K562 (cell line): ENCODE measurements around the gene UHMK1. TPM values are rescaled to one million over a fixed set of nuclear protein-coding genes. Genes with fewer than 3 reads are reported as not detected.

Source experiments
- ATAC-seq: fragments of 200-7000 bp; cut with Tn5 transposase; 3 replicates; pipeline ENCODE4 v1.9.1; 2020; ENCODE audit warnings: moderate library complexity
- BruUV-seq: library from RNA; stranded (reverse); fragments of 400-500 nt; replicated peaks from 2 replicates; lab custom pipeline; 2021; lab: Mats Ljungman, UMichigan
- CTCF ChIA-PET: fragments of 300-600 bp; formaldehyde crosslinking; extraction: SDS; loops from one replicate; lab custom pipeline; 2021; ENCODE audit warnings: low intra/inter-chr PET ratio; lab: Yijun Ruan, JAX
- POLR2A ChIA-PET: fragments of 300-600, 350-650 bp; sonication (Branson Sonifier 250); formaldehyde crosslinking; extraction: SDS; loops from one replicate; lab custom pipeline; 2021; ENCODE audit warnings: antibody characterized with exemption, inconsistent platforms; lab: Yijun Ruan, JAX
- DNase-seq, 4 experiments: peaks; one replicate each; pipeline versions ENCODE4 v3.0.0 to v3.0.0-alpha.2; 2011 to 2018; ENCODE audit warnings: low spot score in 3 of 4, mixed read lengths in 3 of 4; ENCODE audit errors: extremely low read depth in 1 of 4
- FAIRE-seq: peaks from 2 replicates; lab custom pipeline; 2011; peaks lifted over from hg19 to GRCh38; lab: Jason Lieb, UNC
- H2AFZ ChIP-seq: 2 replicates; pipeline ENCODE4 v1.6.0; 2011; ENCODE audit warnings: low read depth, low read length, control low read depth, inconsistent platforms
- H3K27ac ChIP-seq: fragments of 200-600 bp; 3 replicates; pipeline ENCODE4 v1.8.0; 2011; ENCODE audit warnings: low read depth, mild to moderate bottlenecking, control low read depth, inconsistent platforms, low read length, moderate library complexity, mixed read lengths; ENCODE audit errors: extremely low read depth
- H3K27me3 ChIP-seq, 2 experiments: fragments of 300-600 bp in 1 of 2; 2 replicates in 1 of 2; 3 replicates in 1 of 2; pipeline versions ENCODE4 v1.6.0 to v1.8.0; 2011; ENCODE audit warnings: inconsistent platforms in 2 of 2, low read length in 2 of 2, mild to moderate bottlenecking in 1 of 2, mixed read lengths in 1 of 2, moderate library complexity in 1 of 2; ENCODE audit not compliant: control insufficient read depth in 2 of 2, insufficient read depth in 2 of 2
- H3K36me3 ChIP-seq: fragments of 300-600 bp; 3 replicates; pipeline ENCODE4 v1.8.0; 2011; ENCODE audit warnings: mild to moderate bottlenecking, low read length, inconsistent platforms; ENCODE audit not compliant: control insufficient read depth, insufficient read depth
- H3K4me1 ChIP-seq, 2 experiments: fragments of 200-600 bp in 1 of 2; replicated peaks in 1 of 2; 2 replicates in 1 of 2; 3 replicates in 1 of 2; pipeline versions ENCODE4 v1.5.1 to v1.8.0; 2011; ENCODE audit warnings: inconsistent platforms in 2 of 2, low read length in 2 of 2, mild to moderate bottlenecking in 1 of 2, mixed read lengths in 1 of 2, moderate library complexity in 1 of 2; ENCODE audit not compliant: control insufficient read depth in 2 of 2, insufficient read depth in 2 of 2
- H3K4me2 ChIP-seq: 2 replicates; pipeline ENCODE4 v1.6.1; 2011; ENCODE audit warnings: low read length, control low read depth, inconsistent platforms, mixed read lengths; ENCODE audit not compliant: insufficient read depth
- H3K4me3 ChIP-seq: fragments of 200-600 bp; sonication (generic), shearing (Covaris generic); 2 replicates; pipeline ENCODE4 v1.5.1; 2016; ENCODE audit warnings: control low read depth, inconsistent platforms
- H3K79me2 ChIP-seq: fragments of 200-600 bp; 3 replicates; pipeline ENCODE4 v1.8.0; 2011; ENCODE audit warnings: low read length, inconsistent platforms; ENCODE audit not compliant: control insufficient read depth, insufficient read depth
- H3K9ac ChIP-seq, 2 experiments: 2 replicates each; pipeline versions ENCODE4 v1.6.0 to v1.6.1; 2011; ENCODE audit warnings: low read depth in 2 of 2, low read length in 2 of 2, control low read depth in 1 of 2, inconsistent platforms in 1 of 2, mild to moderate bottlenecking in 1 of 2, mixed read lengths in 1 of 2; ENCODE audit not compliant: insufficient read depth in 1 of 2
- H3K9me1 ChIP-seq: one replicate; pipeline ENCODE4 v1.6.0; 2011; ENCODE audit warnings: inconsistent platforms, mild to moderate bottlenecking, low read length, moderate library complexity; ENCODE audit not compliant: control insufficient read depth, insufficient read depth
- H3K9me3 ChIP-seq: replicated peaks from 2 replicates; pipeline ENCODE4 v1.5.1; 2011; ENCODE audit warnings: low read depth, low read length, inconsistent platforms; ENCODE audit not compliant: control insufficient read depth, insufficient read depth
- H4K20me1 ChIP-seq: replicated peaks from 2 replicates; pipeline ENCODE4 v1.6.1; 2011; ENCODE audit warnings: low read length, inconsistent platforms, mixed read lengths; ENCODE audit not compliant: control insufficient read depth, insufficient read depth
- EHMT2 ChIP-seq: fragments of 450-650 bp; IDR thresholded peaks from 2 replicates; pipeline ENCODE4 v1.6.1; 2018; ENCODE audit warnings: antibody characterized with exemption
- MEF2D ChIP-seq: conservative IDR thresholded peaks from 2 replicates; pipeline ENCODE4 v1.6.1; 2016; ENCODE audit warnings: low read depth, missing genetic modification characterization, missing compliant biosample characterization
- NBN ChIP-seq: fragments of 450-650 bp; IDR thresholded peaks from 2 replicates; pipeline ENCODE4 v1.6.1; 2016; ENCODE audit warnings: low read depth, mild to moderate bottlenecking
- NR2C2 ChIP-seq, 2 experiments: fragments of 200-800 bp in 1 of 2; sonication (Bioruptor generic) in 1 of 2; sonication (generic) in 1 of 2; formaldehyde crosslinking in 1 of 2; IDR thresholded peaks; 2 replicates each; pipeline versions ENCODE4 v1.6.1 to v1.8.0; 2016 to 2022; ENCODE audit warnings: mild to moderate bottlenecking in 1 of 2, missing compliant biosample characterization in 1 of 2, missing genetic modification characterization in 1 of 2, missing genetic modification reagents in 1 of 2
- TEAD1 ChIP-seq, 2 experiments: fragments of 450-650 bp in 1 of 2; sonication (generic) in 1 of 2; formaldehyde crosslinking; IDR thresholded peaks; 2 replicates each; pipeline versions ENCODE4 v1.4.0 to v1.8.0; 2020 to 2022; ENCODE audit warnings: mild to moderate bottlenecking in 2 of 2, missing genetic modification reagents in 1 of 2
- TEAD4 ChIP-seq, 2 experiments: sonication (generic) in 1 of 2; formaldehyde crosslinking in 1 of 2; IDR thresholded peaks; 2 replicates each; pipeline versions ENCODE4 v1.6.1 to v1.8.0; 2012 to 2022; ENCODE audit warnings: borderline replicate concordance in 1 of 2, inconsistent platforms in 1 of 2, low read length in 1 of 2, mild to moderate bottlenecking in 1 of 2, missing genetic modification reagents in 1 of 2
- ZBTB17 ChIP-seq: fragments of 450-650 bp; formaldehyde crosslinking; IDR thresholded peaks from 2 replicates; pipeline ENCODE4 v1.4.0; 2020; ENCODE audit warnings: mild to moderate bottlenecking
- ZKSCAN8 ChIP-seq: fragments of 200-800 bp; sonication (Bioruptor generic); IDR thresholded peaks from 2 replicates; pipeline ENCODE4 v1.6.1; 2016; ENCODE audit warnings: missing genetic modification characterization, missing compliant biosample characterization
- ZNF143 ChIP-seq: sonication (generic); formaldehyde crosslinking; IDR thresholded peaks from 2 replicates; pipeline ENCODE4 v1.9.0; 2022; ENCODE audit warnings: mild to moderate bottlenecking, missing genetic modification reagents
- ZNF24 ChIP-seq: fragments of 450-650 bp; IDR thresholded peaks from 2 replicates; pipeline ENCODE4 v1.6.1; 2016
- ZNF263 ChIP-seq: sonication (generic); formaldehyde crosslinking; IDR thresholded peaks from 2 replicates; pipeline ENCODE4 v1.8.0; 2022; ENCODE audit warnings: mild to moderate bottlenecking, missing genetic modification reagents, borderline replicate concordance
- ZNF324 ChIP-seq: fragments of 250-450 bp; sonication (Bioruptor Pico); IDR thresholded peaks from 2 replicates; pipeline ENCODE4 v1.4.0; 2020; ENCODE audit warnings: mild to moderate bottlenecking
- ZNF431 ChIP-seq: sonication (generic); formaldehyde crosslinking; IDR thresholded peaks from 2 replicates; pipeline ENCODE4 v1.8.0; 2022; ENCODE audit warnings: mild to moderate bottlenecking, missing genetic modification reagents
- WGBS: fragments of 100-300 bp; shearing (Covaris generic); methylation state at CpG from one replicate; pipeline ENCODE4 v1.1.6; 2016; ENCODE audit warnings: low coverage, mixed read lengths; ENCODE audit not compliant: insufficient coverage; ENCODE audit errors: missing lambda C conversion rate; 5-methylcytosine and 5-hydroxymethylcytosine counted together
- in situ Hi-C: fragments of 300-500 bp; cut with MboI; formaldehyde crosslinking; loops from 4 replicates; pipeline ENCODE4 v1.15.0; 2018; ENCODE audit warnings: inconsistent platforms, mixed read lengths
- intact Hi-C: fragments of 100-400 bp; cut with micrococcal nuclease; formaldehyde crosslinking; loops from 2 replicates; pipeline ENCODE4 v1.14.2; 2022
- polyA plus RNA-seq, 8 experiments: library from polyadenylated mRNA; depleted of rRNA in 4 of 8; stranded (reverse) in 5 of 8; unstranded in 3 of 8; fragments of >200 nt; fragmentation: Nextera tagmentation in 2 of 8; fragmentation: Illumina TruSeq in 1 of 8; extraction: Ambion mirVana in 2 of 8; extraction: Trizol in 1 of 8; gene quantifications; 2 replicates each; pipeline versions ENCODE4 v1.2.1 to v1.2.3, GENCODE V29; 2011 to 2014; ENCODE audit warnings: inconsistent platforms in 1 of 8, missing spikeins in 1 of 8
- total RNA-seq, 7 experiments: library from RNA; depleted of rRNA in 6 of 7; stranded (reverse); fragments of >200 nt in 6 of 7; fragmentation: Illumina TruSeq in 2 of 7; extraction: Trizol in 2 of 7; gene quantifications; 2 replicates each; pipeline versions ENCODE4 v1.2.1 to v1.2.3, GENCODE V29; 2011 to 2021; ENCODE audit warnings: low replicate concordance in 1 of 7

UHMK1 gene
- total and polyA plus RNA-seq, 9 of the 15 experiments (the other 6 are each of a cell fraction or from before 2014, with no cell fraction given), result 13.1 to 72.4 (median 38.3) TPM

DNA sequence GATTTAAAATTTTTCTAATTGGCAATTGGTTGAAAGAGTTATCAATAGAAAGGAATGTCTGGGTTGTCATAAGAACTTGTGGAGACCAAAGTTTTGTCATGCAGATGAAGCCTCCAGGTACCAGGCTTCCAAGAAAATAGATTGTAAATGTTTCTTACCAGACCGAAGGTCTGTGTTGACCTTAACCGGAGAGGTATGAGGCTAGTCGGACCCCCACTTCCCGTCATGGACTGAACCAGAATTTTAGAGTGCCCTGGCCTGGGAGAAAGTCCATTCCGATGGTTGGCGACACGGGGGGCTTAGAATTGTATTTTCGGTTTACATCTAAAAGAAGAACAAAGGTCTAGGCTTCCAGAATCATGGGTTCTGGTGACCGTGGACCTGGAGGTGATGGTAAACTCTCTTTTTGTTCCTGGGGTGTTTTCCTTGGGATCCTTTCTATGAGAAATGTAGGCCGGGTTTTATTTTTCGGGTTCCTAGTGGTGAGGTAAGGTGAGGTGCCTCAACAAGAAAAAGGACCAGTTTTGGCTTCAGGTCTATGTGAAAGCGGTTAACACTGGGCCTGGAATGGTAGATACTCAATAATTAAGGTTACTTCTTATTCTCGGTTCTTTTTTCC lies 405 bp upstream of the UHMK1 start (continued):
- 0 out of 2 replicates have a peak, but pooled peaks have one; percentile 39 for TF ChIP-seq MEF2D (tag)
- no peak for TF ChIP-seq ZNF431
- TF ChIP-seq EHMT2, result 0 out of 2 replicates have a peak, but pooled peaks have one; percentile 14
- TF ChIP-seq ZNF324 (CRISPR knock-in tag), result no peak
- TF ChIP-seq ZKSCAN8 (CRISPR knock-in tag), result no peak

DNA sequence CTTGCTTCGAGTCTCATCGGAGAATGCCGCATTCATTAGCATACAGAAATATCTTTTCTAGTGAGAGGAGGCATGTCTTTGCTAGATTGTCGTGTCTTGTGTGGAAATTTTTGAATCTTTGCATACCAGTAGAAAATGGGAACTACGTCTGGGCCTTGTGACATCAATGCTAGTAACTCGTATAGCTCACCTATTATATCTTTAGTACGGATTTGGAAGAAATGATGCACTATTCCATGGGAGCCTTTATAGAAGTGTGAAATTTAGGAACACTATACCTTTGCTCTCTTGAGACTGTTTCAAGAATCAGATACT lies 835 bp downstream of the UHMK1 start:
- intact Hi-C loops (loop anchor here (2.0 to 10.0 kb wide), 5 partner anchors 64 to 444 kb away; no protein-coding TSS in a partner anchor), in situ Hi-C loops (no loop called here)
- Histone ChIP-seq H3K36me3 (peaks cover 39% of the 10 kb centered on the region), H3K9me1 (no peaks in the 10 kb centered on the region), H3K27me3 (no peaks in the 10 kb centered on the region), H3K4me3 (peak overlapping the region; percentile 99), H3K4me1 (peaks cover 4 to 17% of the 10 kb centered on the region in 2 experiments; a peak in 4 of 5 replicates), H3K9ac (peak overlapping the region; percentile 96 to 100), H4K20me1 (peaks cover 3% of the 10 kb centered on the region; the same call in 1 of the 2 replicates), H3K27ac (peak overlapping the region; percentile 93), H3K79me2 (peaks cover 64% of the 10 kb centered on the region), H2AFZ (peak overlapping the region; percentile 100; the same call in 1 of the 2 replicates), H3K9me3 (no peaks in the 10 kb centered on the region), H3K4me2 (peak overlapping the region; percentile 99)
- ATAC-seq (peak; percentile 25), DNase-seq (no peak), FAIRE-seq (peak; percentile 11)
- TF ChIP-seq ZNF24 (peak; percentile 63; the same call in 1 of the 2 replicates), ZNF263 (CRISPR knock-in tag) (no peak), ZNF143 (peak; percentile 8; the same call in 1 of the 2 replicates), NBN (no peak), NR2C2 (CRISPR knock-in tag; IDR thresholded peaks at IDR 0.05) (no peak), NR2C2 (tag; IDR thresholded peaks at IDR 0.05) (0 out of 2 replicates have a peak, but pooled peaks have one; percentile 3), TEAD1 (CRISPR knock-in tag; IDR thresholded peaks at IDR 0.05) (no peak; a peak in 1 of 4 replicates), TEAD4 (IDR thresholded peaks at IDR 0.05; ENCODE audit: low read length) (0 out of 2 replicates have a peak, but pooled peaks have one; percentile 6), TEAD4 (CRISPR knock-in tag; IDR thresholded peaks at IDR 0.05; ENCODE audit: borderline replicate concordance) (no peak), ZBTB17 (CRISPR knock-in tag) (no peak)
- no TSS peak for BruUV-seq
- WGBS, result 0% methylated on average over 7 of the region's 7 CpGs
- ChIA-PET CTCF (no interaction called here), POLR2A (interaction anchor here (1.0 kb wide), 2 partner anchors 11 to 20 kb away, joined by 3 to 5 read pairs; no protein-coding TSS in a partner anchor)
